ENCODE results near the gene INPP5E. TPM values are rescaled to one million over a fixed set of nuclear protein-coding genes. Genes with fewer than 3 reads are reported as not detected.
"Not testable (repeated sequence)": the region's sequence is repeated elsewhere in the genome, so short reads cannot be mapped to it uniquely, and the experiment has no call there.

INPP5E gene
- total RNA-seq, 2 experiments from 2014 or later = 20.0 to 21.4 TPM

GRCh38 chr9:136436055-136436634 lies 3.5 kb downstream of the INPP5E start:
- H3K4me3 Mint-ChIP-seq = no peak overlapping the region
- H3K36me3 Mint-ChIP-seq = peaks cover 1% of the 10 kb centered on the region
- no peaks in the 10 kb centered on the region for H3K9me3 Mint-ChIP-seq (ENCODE audit: low read depth)
- ATAC-seq (no peak), DNase-seq (no peak)
- CTCF ChIA-PET = no interaction called here
- H3K4me1 Mint-ChIP-seq = peaks cover 26% of the 10 kb centered on the region
- no peaks in the 10 kb centered on the region for H3K27me3 Mint-ChIP-seq
- no peak overlapping the region for H3K27ac Mint-ChIP-seq

GRCh38 chr9:136434580-136435169 lies 5.0 kb downstream of the INPP5E start:
- Mint-ChIP-seq H3K27ac (no peak overlapping the region), H3K36me3 (no peaks in the 10 kb centered on the region), H3K9me3 (ENCODE audit: low read depth) (no peaks in the 10 kb centered on the region), H3K27me3 (no peaks in the 10 kb centered on the region), H3K4me3 (no peak overlapping the region), H3K4me1 (peaks cover 23% of the 10 kb centered on the region)
- CTCF ChIA-PET = no interaction called here
- ATAC-seq (no peak), DNase-seq (no peak)

- H3K9me3 Mint-ChIP-seq (ENCODE audit: low read depth) = no peaks in the 10 kb centered on the region
- no peaks in the 10 kb centered on the region for H3K36me3 Mint-ChIP-seq
- DNase-seq (no peak), ATAC-seq (no peak)
- no peak overlapping the region for H3K27ac Mint-ChIP-seq
- H3K4me3 Mint-ChIP-seq = no peak overlapping the region
- CTCF ChIA-PET = no interaction called here
- H3K27me3 Mint-ChIP-seq = no peaks in the 10 kb centered on the region
- peaks cover 23% of the 10 kb centered on the region for H3K4me1 Mint-ChIP-seq
These were observed 5.6 kb downstream of the INPP5E start for GRCh38 chr9:136433849-136434579.

- Mint-ChIP-seq H3K9me3 (ENCODE audit: low read depth) (no peaks in the 10 kb centered on the region), H3K27ac (no peak overlapping the region), H3K27me3 (no peaks in the 10 kb centered on the region), H3K36me3 (no peaks in the 10 kb centered on the region), H3K4me3 (no peak overlapping the region), H3K4me1 (peaks cover 20% of the 10 kb centered on the region)
- DNase-seq (no peak), ATAC-seq (no peak)
- CTCF ChIA-PET = no interaction called here
These were observed 6.5 kb downstream of the INPP5E start for GRCh38 chr9:136433043-136433715.

GRCh38 chr9:136432591-136432990 lies 7.1 kb downstream of the INPP5E start:
- Mint-ChIP-seq H3K4me1 (peaks cover 14% of the 10 kb centered on the region), H3K36me3 (no peaks in the 10 kb centered on the region), H3K27ac (no peak overlapping the region), H3K27me3 (no peaks in the 10 kb centered on the region), H3K9me3 (ENCODE audit: low read depth) (no peaks in the 10 kb centered on the region), H3K4me3 (no peak overlapping the region)
- DNase-seq (no peak), ATAC-seq (no peak)
- CTCF ChIA-PET = no interaction called here

- H3K4me1 Mint-ChIP-seq = peaks cover 7% of the 10 kb centered on the region
- no peak overlapping the region for H3K4me3 Mint-ChIP-seq
- H3K9me3 Mint-ChIP-seq (ENCODE audit: low read depth) = no peaks in the 10 kb centered on the region
- ATAC-seq (no peak), DNase-seq (no peak)
- CTCF ChIA-PET = no interaction called here
- H3K27me3 Mint-ChIP-seq = no peaks in the 10 kb centered on the region
- H3K27ac Mint-ChIP-seq = no peak overlapping the region
- no peaks in the 10 kb centered on the region for H3K36me3 Mint-ChIP-seq
These were observed 7.8 kb downstream of the INPP5E start for GRCh38 chr9:136431782-136432350.

GRCh38 chr9:136430588-136431234 lies 8.9 kb downstream of the INPP5E start:
- Mint-ChIP-seq H3K36me3 (no peaks in the 10 kb centered on the region), H3K27me3 (no peaks in the 10 kb centered on the region), H3K4me3 (no peak overlapping the region), H3K9me3 (ENCODE audit: low read depth) (no peaks in the 10 kb centered on the region), H3K27ac (no peak overlapping the region), H3K4me1 (peaks cover 2% of the 10 kb centered on the region)
- no peak for ATAC-seq
- CTCF ChIA-PET = no interaction called here
- DNase-seq = no peak

- H3K27ac Mint-ChIP-seq = no peak overlapping the region
- H3K27me3 Mint-ChIP-seq = no peaks in the 10 kb centered on the region
- ATAC-seq (no peak), DNase-seq (no peak)
- H3K9me3 Mint-ChIP-seq (ENCODE audit: low read depth) = no peaks in the 10 kb centered on the region
- CTCF ChIA-PET = no interaction called here
- H3K4me3 Mint-ChIP-seq = no peak overlapping the region
- H3K36me3 Mint-ChIP-seq = peaks cover 3% of the 10 kb centered on the region
- H3K4me1 Mint-ChIP-seq = no peaks in the 10 kb centered on the region
These were observed 9.8 kb downstream of the INPP5E start for GRCh38 chr9:136429683-136430491.

- H3K27ac Mint-ChIP-seq = no peak overlapping the region
- peaks cover 5% of the 10 kb centered on the region for H3K36me3 Mint-ChIP-seq
- ATAC-seq (no peak), DNase-seq (no peak)
- CTCF ChIA-PET = no interaction called here
- no peaks in the 10 kb centered on the region for H3K4me1 Mint-ChIP-seq
- H3K4me3 Mint-ChIP-seq = no peak overlapping the region
- H3K9me3 Mint-ChIP-seq (ENCODE audit: low read depth) = no peaks in the 10 kb centered on the region
- H3K27me3 Mint-ChIP-seq = no peaks in the 10 kb centered on the region
These were observed 10.5 kb downstream of the INPP5E start for GRCh38 chr9:136429075-136429628.

GRCh38 chr9:136426787-136427186 lies 12.9 kb downstream of the INPP5E start:
- Mint-ChIP-seq H3K4me3 (no peak overlapping the region), H3K9me3 (ENCODE audit: low read depth) (no peaks in the 10 kb centered on the region), H3K36me3 (peaks cover 7% of the 10 kb centered on the region), H3K27ac (no peak overlapping the region), H3K27me3 (no peaks in the 10 kb centered on the region), H3K4me1 (no peaks in the 10 kb centered on the region)
- CTCF ChIA-PET = no interaction called here
- no peak for DNase-seq
- no peak for ATAC-seq

GRCh38 chr9:136425367-136425766 lies 14.3 kb downstream of the INPP5E start:
- H3K36me3 Mint-ChIP-seq = peaks cover 10% of the 10 kb centered on the region
- ATAC-seq; H3K9me3 Mint-ChIP-seq (ENCODE audit: low read depth); DNase-seq; H3K27me3 Mint-ChIP-seq; H3K4me3 Mint-ChIP-seq; H3K4me1 Mint-ChIP-seq: not testable (repeated sequence)
- peak overlapping the region; percentile 56 for H3K27ac Mint-ChIP-seq
- CTCF ChIA-PET = interaction anchor here (1.0 kb wide), 1 partner anchor 25 kb away, joined by 4 read pairs; the partner anchor contains the start of gene SNAPC4

GRCh38 chr9:136424750-136425362 lies 14.8 kb downstream of the INPP5E start:
- CTCF ChIA-PET = interaction anchor here (1.0 to 1.7 kb wide), 2 partner anchors 16 to 24 kb away, joined by 4 read pairs; partner anchors contain the start of gene SNAPC4
- no peak for ATAC-seq
- H3K27ac Mint-ChIP-seq = peak overlapping the region; percentile 56

More at GRCh38 chr9:136424750-136425362, 14.8 kb downstream of the INPP5E start:
- H3K4me1 Mint-ChIP-seq = no peaks in the 10 kb centered on the region
- DNase-seq = no peak
- peaks cover 10% of the 10 kb centered on the region for H3K36me3 Mint-ChIP-seq
- H3K27me3 Mint-ChIP-seq = no peaks in the 10 kb centered on the region
- no peaks in the 10 kb centered on the region for H3K9me3 Mint-ChIP-seq (ENCODE audit: low read depth)
- H3K4me3 Mint-ChIP-seq = no peak overlapping the region
